GM19099 (cell line): ENCODE measurements around the gene TP53I13.

ENCODE experiments used
- POLR2A ChIP-seq: IDR thresholded peaks from 3 replicates; pipeline ENCODE4 v1.6.1; 2011; ENCODE audit warnings: low read depth; ENCODE audit not compliant: insufficient read length; ENCODE audit errors: extremely low read depth

Gene TP53I13

GRCh38 chr17:29573871-29574731 is 5.6 kb downstream of the TP53I13 start:
- no peak for TF ChIP-seq POLR2A

GRCh38 chr17:29574732-29575510 is 6.4 kb downstream of the TP53I13 start:
- no peak for TF ChIP-seq POLR2A

- no peak for TF ChIP-seq POLR2A
These were observed 7.2 kb downstream of the TP53I13 start for GRCh38 chr17:29575511-29576213.

- no peak for TF ChIP-seq POLR2A
These were observed 7.9 kb downstream of the TP53I13 start for GRCh38 chr17:29576214-29577000.

GRCh38 chr17:29577001-29577370 is 8.5 kb downstream of the TP53I13 start:
- no peak for TF ChIP-seq POLR2A

- no peak for TF ChIP-seq POLR2A
These were observed 9.1 kb downstream of the TP53I13 start for GRCh38 chr17:29577385-29578211.

GRCh38 chr17:29578626-29579485 is 10.4 kb downstream of the TP53I13 start:
- no peak for TF ChIP-seq POLR2A

GRCh38 chr17:29579866-29580771 is 11.6 kb downstream of the TP53I13 start:
- no peak for TF ChIP-seq POLR2A

- no peak for TF ChIP-seq POLR2A
These were observed 13.2 kb downstream of the TP53I13 start for GRCh38 chr17:29581583-29582253.

GRCh38 chr17:29582254-29582765 is 13.8 kb downstream of the TP53I13 start:
- TF ChIP-seq POLR2A = no peak

GRCh38 chr17:29582772-29583171 is 14.3 kb downstream of the TP53I13 start:
- no peak for TF ChIP-seq POLR2A
